Measurements from ENCODE around the gene NRAP. TPM values are rescaled to one million over a fixed set of nuclear protein-coding genes. Genes with fewer than 3 reads are reported as not detected.

NRAP gene
- total and polyA plus RNA-seq, 2 experiments from 2014 or later, result not detected

- H2AFZ ChIP-seq, result no peak overlapping the region
- H3K4me1 ChIP-seq (ENCODE audit: insufficient read depth), result peaks cover 17% of the 10 kb centered on the region; the same call in 1 of the 2 replicates
- no peaks in the 10 kb centered on the region for H3F3A ChIP-seq (replicated peaks; ENCODE audit: low read depth)
- DNase-seq (ENCODE audit: low spot score), result no peak
- no peak for TF ChIP-seq JUNB (IDR thresholded peaks at IDR 0.05; ENCODE audit: unreplicated experiment)
- no peak for TF ChIP-seq POLR2AphosphoS5 (IDR thresholded peaks at IDR 0.05; ENCODE audit: low read depth)
- TF ChIP-seq NANOG (IDR thresholded peaks at IDR 0.05; ENCODE audit: borderline replicate concordance), result no peak
- TF ChIP-seq EZH2 (IDR thresholded peaks at IDR 0.05; ENCODE audit: low read depth, unreplicated experiment), result no peak
- TF ChIP-seq CREB1 (CRISPR knock-in tag; IDR thresholded peaks at IDR 0.05; ENCODE audit: low read depth), result no peak
- no peak for TF ChIP-seq ZNF331 (CRISPR knock-in tag; IDR thresholded peaks at IDR 0.05; ENCODE audit: low read depth)
- TF ChIP-seq, protein P1, sequence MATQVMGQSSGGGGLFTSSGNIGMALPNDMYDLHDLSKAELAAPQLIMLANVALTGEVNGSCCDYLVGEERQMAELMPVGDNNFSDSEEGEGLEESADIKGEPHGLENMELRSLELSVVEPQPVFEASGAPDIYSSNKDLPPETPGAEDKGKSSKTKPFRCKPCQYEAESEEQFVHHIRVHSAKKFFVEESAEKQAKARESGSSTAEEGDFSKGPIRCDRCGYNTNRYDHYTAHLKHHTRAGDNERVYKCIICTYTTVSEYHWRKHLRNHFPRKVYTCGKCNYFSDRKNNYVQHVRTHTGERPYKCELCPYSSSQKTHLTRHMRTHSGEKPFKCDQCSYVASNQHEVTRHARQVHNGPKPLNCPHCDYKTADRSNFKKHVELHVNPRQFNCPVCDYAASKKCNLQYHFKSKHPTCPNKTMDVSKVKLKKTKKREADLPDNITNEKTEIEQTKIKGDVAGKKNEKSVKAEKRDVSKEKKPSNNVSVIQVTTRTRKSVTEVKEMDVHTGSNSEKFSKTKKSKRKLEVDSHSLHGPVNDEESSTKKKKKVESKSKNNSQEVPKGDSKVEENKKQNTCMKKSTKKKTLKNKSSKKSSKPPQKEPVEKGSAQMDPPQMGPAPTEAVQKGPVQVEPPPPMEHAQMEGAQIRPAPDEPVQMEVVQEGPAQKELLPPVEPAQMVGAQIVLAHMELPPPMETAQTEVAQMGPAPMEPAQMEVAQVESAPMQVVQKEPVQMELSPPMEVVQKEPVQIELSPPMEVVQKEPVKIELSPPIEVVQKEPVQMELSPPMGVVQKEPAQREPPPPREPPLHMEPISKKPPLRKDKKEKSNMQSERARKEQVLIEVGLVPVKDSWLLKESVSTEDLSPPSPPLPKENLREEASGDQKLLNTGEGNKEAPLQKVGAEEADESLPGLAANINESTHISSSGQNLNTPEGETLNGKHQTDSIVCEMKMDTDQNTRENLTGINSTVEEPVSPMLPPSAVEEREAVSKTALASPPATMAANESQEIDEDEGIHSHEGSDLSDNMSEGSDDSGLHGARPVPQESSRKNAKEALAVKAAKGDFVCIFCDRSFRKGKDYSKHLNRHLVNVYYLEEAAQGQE (IDR thresholded peaks at IDR 0.05; ENCODE audit: unreplicated experiment), result no peak
- TF ChIP-seq, protein P2, sequence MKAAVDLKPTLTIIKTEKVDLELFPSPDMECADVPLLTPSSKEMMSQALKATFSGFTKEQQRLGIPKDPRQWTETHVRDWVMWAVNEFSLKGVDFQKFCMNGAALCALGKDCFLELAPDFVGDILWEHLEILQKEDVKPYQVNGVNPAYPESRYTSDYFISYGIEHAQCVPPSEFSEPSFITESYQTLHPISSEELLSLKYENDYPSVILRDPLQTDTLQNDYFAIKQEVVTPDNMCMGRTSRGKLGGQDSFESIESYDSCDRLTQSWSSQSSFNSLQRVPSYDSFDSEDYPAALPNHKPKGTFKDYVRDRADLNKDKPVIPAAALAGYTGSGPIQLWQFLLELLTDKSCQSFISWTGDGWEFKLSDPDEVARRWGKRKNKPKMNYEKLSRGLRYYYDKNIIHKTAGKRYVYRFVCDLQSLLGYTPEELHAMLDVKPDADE (IDR thresholded peaks at IDR 0.05), result no peak
- no peak for TF ChIP-seq ZNF114 (CRISPR knock-in tag; IDR thresholded peaks at IDR 0.05)
- no peak for TF ChIP-seq CTCF (conservative IDR thresholded peaks at IDR 0.05; ENCODE audit: low read depth in 2 of 2)
- no peak for TF ChIP-seq EZH2phosphoT487 (IDR thresholded peaks at IDR 0.05; ENCODE audit: unreplicated experiment)
- no peak for TF ChIP-seq STAT1 (IDR thresholded peaks at IDR 0.05; ENCODE audit: unreplicated experiment)
- TF ChIP-seq, protein P3, sequence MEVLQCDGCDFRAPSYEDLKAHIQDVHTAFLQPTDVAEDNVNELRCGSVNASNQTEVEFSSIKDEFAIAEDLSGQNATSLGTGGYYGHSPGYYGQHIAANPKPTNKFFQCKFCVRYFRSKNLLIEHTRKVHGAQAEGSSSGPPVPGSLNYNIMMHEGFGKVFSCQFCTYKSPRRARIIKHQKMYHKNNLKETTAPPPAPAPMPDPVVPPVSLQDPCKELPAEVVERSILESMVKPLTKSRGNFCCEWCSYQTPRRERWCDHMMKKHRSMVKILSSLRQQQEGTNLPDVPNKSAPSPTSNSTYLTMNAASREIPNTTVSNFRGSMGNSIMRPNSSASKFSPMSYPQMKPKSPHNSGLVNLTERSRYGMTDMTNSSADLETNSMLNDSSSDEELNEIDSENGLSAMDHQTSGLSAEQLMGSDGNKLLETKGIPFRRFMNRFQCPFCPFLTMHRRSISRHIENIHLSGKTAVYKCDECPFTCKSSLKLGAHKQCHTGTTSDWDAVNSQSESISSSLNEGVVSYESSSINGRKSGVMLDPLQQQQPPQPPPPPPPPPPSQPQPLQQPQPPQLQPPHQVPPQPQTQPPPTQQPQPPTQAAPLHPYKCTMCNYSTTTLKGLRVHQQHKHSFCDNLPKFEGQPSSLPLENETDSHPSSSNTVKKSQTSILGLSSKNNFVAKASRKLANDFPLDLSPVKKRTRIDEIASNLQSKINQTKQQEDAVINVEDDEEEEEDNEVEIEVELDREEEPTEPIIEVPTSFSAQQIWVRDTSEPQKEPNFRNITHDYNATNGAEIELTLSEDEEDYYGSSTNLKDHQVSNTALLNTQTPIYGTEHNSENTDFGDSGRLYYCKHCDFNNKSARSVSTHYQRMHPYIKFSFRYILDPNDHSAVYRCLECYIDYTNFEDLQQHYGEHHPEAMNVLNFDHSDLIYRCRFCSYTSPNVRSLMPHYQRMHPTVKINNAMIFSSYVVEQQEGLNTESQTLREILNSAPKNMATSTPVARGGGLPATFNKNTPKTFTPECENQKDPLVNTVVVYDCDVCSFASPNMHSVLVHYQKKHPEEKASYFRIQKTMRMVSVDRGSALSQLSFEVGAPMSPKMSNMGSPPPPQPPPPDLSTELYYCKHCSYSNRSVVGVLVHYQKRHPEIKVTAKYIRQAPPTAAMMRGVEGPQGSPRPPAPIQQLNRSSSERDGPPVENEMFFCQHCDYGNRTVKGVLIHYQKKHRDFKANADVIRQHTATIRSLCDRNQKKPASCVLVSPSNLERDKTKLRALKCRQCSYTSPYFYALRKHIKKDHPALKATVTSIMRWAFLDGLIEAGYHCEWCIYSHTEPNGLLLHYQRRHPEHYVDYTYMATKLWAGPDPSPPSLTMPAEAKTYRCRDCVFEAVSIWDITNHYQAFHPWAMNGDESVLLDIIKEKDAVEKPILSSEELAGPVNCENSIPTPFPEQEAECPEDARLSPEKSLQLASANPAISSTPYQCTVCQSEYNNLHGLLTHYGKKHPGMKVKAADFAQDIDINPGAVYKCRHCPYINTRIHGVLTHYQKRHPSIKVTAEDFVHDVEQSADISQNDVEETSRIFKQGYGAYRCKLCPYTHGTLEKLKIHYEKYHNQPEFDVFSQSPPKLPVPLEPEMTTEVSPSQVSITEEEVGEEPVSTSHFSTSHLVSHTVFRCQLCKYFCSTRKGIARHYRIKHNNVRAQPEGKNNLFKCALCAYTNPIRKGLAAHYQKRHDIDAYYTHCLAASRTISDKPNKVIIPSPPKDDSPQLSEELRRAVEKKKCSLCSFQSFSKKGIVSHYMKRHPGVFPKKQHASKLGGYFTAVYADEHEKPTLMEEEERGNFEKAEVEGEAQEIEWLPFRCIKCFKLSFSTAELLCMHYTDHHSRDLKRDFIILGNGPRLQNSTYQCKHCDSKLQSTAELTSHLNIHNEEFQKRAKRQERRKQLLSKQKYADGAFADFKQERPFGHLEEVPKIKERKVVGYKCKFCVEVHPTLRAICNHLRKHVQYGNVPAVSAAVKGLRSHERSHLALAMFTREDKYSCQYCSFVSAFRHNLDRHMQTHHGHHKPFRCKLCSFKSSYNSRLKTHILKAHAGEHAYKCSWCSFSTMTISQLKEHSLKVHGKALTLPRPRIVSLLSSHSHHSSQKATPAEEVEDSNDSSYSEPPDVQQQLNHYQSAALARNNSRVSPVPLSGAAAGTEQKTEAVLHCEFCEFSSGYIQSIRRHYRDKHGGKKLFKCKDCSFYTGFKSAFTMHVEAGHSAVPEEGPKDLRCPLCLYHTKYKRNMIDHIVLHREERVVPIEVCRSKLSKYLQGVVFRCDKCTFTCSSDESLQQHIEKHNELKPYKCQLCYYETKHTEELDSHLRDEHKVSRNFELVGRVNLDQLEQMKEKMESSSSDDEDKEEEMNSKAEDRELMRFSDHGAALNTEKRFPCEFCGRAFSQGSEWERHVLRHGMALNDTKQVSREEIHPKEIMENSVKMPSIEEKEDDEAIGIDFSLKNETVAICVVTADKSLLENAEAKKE (CRISPR knock-in tag; IDR thresholded peaks at IDR 0.05), result no peak
- no peak overlapping the region for H3K4me3 ChIP-seq
- Mint-ChIP-seq H3K36me3 (ENCODE audit: low read depth) (peaks cover 36% of the 10 kb centered on the region), H3K27me3 (ENCODE audit: insufficient read depth, low read depth, poor library complexity) (peaks cover 2% of the 10 kb centered on the region), H3K4me3 (no peak overlapping the region), H3K27ac (no peak overlapping the region), H3K9me3 (peaks cover 20% of the 10 kb centered on the region), H3K4me1 (peaks cover 16% of the 10 kb centered on the region)
- H3K36me3 ChIP-seq (ENCODE audit: insufficient read depth), result no peaks in the 10 kb centered on the region
- peak overlapping the region; percentile 35 for H3K4me2 ChIP-seq
- H3K27me3 ChIP-seq (ENCODE audit: insufficient read depth), result no peaks in the 10 kb centered on the region
- H3K9me2 ChIP-seq (ENCODE audit: insufficient read depth), result 0 out of 2 replicates have a peak, but pooled peaks cover 3% of the 10 kb centered on the region
- H3K79me2 ChIP-seq (replicated peaks; ENCODE audit: insufficient read depth), result peaks cover 19% of the 10 kb centered on the region; the same call in 1 of the 2 replicates
- no peak for ATAC-seq
- H4K20me1 ChIP-seq (replicated peaks; ENCODE audit: insufficient read depth), result no peaks in the 10 kb centered on the region; the same call in 1 of the 2 replicates
- no peak overlapping the region for H3K27ac ChIP-seq (ENCODE audit: low read depth)
Measured at GRCh38 chr10:113689057-113689456, 25.2 kb upstream of the NRAP start.

All from GM23338 (cell line).